ELR (cell line): Measurements from ENCODE around the gene FRK.
"Not testable (repeated sequence)": the region's sequence is repeated elsewhere in the genome, so short reads cannot be mapped to it uniquely, and the experiment has no call there.

Experiments used
- DNase-seq: peaks from one replicate; pipeline ENCODE4 v3.0.0-alpha.2; 2015; ENCODE audit warnings: low read depth

Gene FRK

DNA sequence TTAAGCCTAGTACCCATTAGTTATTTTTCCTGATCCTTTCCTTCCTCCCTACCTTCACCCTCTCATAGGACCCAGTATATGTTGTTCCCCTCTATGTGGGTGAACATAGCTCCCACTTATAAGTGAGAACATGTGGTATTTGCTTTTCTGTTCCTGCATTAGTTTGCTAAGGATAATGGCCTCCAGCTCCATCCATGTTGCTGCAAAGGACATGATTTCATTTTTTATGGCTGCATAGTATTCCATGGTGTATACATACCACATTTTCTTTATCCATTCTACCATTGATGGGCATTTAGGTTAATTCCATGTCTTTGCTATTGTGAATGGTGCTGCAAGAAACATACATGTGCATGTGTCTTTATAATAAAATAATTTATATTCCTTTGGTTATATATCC, 115.9 kb downstream of the FRK start:
- DNase-seq: not testable (repeated sequence)

DNA sequence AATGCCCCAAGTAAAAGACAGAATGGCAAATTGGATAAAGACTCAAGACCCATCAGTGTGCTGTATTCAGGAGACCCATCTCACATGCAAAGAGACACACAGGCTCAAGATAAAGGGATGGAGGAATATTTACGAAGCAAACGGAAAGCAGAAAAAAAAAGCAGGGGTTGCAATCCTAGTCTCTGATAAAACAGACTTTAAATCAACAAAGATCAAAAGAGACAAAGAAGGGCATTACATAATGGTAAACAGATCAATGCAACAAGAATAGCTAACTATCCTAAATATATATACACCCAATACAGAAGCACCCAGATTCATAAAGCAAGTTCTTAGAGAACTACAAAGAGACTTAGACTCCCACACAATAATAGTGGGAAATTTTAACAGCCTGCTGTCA, 123.2 kb downstream of the FRK start:
- not testable (repeated sequence) for DNase-seq

DNA sequence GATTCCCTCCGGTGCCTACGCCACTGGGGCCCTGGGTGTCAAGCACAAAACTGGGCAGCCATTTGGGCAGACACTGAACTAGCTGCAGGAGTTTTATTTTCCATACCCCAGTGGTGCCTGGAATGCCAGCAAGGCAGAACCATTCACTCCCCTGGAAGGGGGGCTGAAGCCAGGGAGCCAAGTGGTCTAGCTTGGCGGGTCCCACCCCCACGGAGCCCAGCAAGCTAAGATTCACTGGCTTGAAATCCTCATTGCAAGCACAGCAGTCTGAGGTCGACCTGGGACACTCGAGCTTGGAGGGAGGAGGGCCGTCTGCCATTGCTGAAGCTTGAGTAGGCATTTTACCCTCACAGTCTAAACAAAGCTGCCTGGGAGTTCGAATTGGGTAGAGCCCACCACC, 125.3 kb downstream of the FRK start:
- no peak for DNase-seq

DNA sequence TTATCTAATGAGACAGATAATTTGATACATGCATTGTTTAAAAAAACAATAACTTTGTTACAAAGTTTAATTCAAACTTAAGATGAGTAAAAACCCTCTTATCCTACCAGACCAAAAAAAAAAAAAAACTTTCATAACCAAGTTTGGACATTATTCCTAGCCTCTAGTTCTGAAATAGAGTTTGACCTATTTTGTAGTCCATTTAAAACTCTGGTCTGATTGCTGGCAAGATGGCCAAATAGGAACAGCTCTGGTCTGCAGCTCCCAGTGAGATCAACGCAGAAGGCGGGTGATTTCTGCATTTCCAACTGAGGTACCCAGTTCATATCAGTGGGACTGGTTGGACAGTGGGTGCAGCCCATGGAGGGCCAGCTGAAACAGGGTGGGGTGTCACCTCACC, 125.9 kb downstream of the FRK start:
- DNase-seq: no peak

DNA sequence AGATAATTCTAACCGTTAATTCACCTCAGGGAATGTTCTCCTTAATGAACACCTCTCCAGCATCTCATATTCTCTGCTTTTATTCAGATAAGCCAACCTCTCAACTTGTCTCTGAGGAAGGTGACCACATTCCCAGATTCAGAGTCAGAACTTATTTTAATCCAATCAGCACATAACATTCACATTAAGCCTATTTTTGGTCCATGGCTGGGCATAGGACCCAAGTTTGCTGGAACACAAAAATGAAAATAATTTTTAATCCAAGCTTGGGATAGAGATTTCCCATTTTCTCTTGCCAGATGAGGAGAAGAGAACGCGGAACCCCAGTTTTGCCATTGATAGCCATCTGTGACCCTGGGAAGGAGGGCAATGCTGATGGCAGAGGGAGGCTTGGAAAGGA, 126.5 kb downstream of the FRK start:
- DNase-seq: no peak

DNA sequence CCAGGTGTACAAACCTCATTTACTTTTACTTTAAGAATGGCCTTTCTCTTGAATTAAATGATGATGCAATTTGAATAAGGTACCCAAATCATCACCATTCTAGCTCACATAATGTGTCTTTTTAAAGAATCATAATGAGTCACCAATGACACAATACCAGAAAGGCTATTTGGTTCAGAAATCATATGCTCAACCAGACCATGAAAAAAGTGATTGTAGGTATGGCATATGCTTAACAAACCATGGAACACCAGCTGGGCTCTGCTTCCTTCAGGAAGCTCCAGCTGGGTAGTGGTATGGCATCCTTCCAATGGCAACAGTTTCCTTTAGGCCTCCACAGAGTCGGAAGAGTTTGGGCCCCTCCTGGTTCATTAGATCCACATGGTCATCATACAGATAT, 128.2 kb downstream of the FRK start:
- peak; percentile 3 for DNase-seq

DNA sequence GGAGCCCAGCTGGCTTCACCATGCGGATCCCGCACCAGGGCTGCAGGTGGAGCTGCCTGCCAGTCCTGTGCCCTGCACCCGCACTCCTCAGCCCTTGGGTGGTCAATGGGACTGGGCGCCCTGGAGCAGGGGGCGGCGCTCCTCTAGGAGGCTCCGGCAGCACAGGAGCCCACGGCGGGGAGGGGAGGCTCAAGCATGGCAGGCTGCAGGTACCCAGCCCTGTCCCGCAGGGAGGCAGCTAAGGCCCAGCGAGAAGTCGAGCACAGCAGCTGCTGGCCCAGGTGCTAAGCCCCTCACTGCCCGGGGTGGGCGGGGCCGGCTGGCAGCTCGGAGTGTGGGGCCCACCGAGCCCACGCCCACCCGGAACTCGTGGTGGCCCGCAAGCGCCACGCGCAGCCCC, 132.7 kb downstream of the FRK start:
- not testable (repeated sequence) for DNase-seq

DNA sequence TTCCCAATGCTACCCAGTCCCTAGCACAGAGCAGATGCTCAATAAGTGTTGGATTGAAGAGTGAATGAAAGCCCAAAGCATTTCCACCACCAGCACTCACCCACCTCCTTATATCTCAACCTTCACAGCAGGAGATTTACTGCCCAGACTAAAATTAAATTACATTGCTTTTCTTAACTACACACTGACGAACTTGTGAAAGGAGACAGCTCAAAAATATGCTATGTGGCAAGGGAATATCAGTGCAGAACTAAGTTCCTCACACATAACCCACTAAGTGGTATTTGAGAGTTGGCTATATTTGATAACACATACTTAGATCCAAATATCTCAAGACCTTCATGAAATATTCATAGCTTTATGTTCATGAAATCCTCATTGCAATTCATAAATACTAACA, 137.7 kb downstream of the FRK start:
- DNase-seq: no peak

GRCh38 chr6:115914098-115914497, 146.6 kb downstream of the FRK start:
- no peak for DNase-seq

DNA sequence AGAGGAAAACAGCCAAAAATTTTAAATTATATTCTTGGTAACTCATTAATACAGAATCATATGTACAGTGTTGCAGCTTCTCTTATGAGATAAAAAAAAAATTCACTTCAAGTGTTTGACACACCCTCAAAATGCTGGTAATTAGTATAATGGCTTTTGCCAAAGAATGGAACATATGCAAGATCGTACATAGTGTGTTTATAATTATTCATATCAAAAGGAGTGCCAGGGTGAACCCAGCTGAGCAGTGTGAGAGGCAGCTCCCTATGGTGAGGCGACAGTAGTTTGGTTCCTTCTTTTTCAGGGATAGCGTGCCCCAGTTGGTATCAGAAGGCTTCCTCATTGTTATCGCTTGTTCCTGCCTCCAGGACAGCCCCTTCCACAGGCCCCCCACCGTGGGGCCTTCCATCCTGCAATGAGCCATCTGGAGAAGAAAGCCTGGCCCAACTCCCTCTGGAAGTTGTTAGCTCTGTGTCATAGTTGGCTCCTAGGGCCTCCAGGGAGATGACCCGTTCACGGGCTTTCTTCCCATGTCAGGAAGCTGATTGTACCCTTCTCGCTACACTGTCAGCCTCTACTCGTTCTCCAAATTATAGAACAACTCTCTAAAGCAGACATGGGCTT, 150.7 kb downstream of the FRK start:
- DNase-seq: no peak

DNA sequence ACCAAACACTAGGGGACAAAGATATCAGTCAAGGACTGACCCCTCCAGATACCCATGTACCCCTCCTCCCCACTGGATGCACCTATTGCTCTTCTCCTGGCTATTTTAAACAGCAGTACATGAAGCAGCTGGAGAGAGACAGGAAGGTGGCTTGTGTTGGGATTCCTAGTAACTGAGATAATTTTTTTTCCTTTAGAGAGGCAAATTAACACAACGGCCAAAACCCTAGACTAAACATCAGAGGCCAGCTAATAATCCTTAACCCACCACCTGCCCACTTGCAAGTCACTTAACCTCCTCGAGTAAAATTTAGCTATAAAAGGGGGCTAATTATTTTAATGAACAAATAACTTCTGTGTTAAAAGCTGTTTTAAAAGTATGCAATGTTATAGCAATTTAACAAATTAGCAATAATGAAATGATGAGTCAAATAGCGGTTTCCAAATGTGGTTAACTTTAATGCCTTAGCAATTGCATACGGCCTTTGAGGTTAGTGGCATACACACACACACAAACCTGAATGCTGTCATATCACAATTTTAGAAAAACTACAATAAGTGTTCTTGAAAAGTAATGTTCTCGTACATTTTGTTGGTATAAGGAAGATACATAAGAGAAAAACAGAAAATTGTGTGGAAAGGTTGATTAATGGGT, 151.7 kb downstream of the FRK start:
- DNase-seq: no peak

DNA sequence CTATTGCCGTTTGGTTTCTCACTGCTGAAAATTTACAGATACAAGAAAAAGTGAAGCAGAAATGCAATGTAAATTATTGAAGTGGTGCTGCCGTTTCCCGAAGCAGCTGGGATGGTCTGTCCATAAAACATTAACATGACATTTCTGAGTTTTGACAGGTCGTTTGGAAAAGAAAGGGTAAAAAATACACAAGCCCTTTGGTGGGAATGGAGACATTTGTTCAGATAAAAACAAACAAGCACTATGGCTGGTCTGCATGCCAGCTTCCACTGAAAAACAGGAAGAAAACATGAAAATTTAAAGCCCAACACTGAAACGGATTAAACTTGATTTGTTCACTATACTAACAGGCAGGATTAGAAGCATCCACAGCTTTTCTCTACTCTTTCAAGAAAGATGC, 155.2 kb downstream of the FRK start:
- DNase-seq: no peak

DNA sequence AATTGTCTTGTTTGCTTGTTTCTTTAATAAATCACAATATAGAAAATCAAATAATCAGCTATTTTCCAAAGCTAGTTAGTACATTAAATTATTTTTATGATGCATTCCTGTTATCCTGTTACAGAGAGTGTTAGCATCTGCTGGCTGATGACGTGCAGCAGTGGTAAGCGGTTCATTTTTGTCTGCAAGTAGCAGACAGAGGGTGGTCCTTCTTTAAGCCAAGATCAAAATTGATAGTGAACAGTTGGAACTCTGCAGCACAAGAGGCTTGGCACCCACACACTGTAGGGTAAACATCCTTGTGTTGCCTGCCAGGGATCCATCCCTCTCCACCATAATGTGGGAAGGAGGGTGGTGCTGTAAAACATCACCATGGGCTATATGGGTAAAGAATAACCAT, 158.3 kb downstream of the FRK start:
- no peak for DNase-seq

DNA sequence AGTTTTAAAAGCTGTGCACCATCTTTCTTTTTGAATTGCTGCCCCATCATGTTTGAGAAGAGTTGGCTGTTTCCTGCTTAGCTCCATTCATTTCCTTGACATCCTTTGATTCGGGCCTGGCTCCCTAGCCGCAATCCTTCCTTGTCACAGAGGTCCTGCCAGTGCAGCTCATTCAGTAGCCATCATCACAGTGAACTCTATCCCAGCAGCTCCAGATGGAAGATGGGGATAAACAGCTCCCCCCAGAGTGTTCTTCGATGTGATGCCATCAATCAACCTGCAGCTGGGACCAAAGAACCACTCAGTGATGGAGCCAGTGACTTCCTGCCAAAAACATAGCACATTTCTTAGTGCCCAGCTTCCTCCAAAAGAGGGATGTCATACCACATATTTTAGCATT, 158.8 kb downstream of the FRK start:
- DNase-seq: no peak

DNA sequence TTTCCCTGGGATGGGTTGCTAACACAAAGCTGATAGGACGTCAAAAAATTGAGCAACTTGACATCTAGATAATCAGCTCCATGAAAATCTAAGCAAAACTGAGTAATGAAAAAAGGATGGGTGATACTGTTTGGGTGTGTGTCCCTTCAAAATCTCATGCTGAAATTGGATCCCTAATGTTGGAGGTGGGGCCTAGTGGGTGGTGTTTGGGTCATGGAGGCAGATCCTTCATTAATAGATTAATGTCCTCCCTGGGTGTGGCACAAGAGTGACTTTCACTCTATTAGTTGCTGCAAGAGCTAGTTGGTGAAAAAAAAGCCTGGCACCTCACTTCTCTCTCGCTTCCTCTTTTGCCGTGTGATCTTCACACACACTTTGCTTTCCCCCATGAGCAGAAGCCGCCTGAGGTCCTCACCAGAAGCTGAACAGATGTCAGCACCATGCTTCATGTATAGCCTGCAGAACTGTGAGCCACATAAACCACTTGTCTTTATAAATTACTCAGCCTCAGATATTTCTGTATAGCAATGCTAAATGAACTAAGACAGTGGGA, 160.9 kb downstream of the FRK start:
- DNase-seq: no peak

GRCh38 chr6:115898246-115898645, 162.4 kb downstream of the FRK start:
- DNase-seq: peak; percentile 15

DNA sequence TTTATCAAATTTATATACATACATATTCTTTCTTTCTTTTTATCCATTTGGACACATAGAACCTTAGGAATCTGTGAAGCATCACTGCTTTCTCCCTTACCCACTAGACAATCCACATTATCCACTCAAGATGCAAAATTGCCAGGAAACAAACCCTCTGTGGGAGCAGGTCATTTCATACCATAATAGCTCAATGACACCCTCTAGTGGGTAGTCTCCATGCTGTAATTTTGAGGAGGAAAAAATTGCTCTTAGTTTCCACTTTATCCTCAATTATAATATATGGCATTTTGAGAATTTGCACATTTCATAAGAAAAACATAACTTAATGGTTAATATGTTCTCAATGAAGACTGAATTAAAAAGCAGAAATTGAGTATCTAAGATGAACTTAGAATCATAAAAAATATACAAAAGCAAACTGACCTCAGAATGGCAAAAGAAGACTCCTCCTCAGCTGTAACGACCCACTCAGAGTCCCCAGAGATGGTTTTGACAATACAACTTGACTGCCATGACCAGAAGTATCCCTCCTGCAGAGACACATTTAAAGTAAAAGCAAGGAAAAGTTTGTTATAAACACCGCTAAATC, 164.1 kb downstream of the FRK start:
- DNase-seq: peak; percentile 48

GRCh38 chr6:115894426-115894992, 166.2 kb downstream of the FRK start:
- no peak for DNase-seq

GRCh38 chr6:115891750-115892149, 168.9 kb downstream of the FRK start:
- no peak for DNase-seq

- DNase-seq: peak; percentile 62
Observed at GRCh38 chr6:115891111-115891669, 169.5 kb downstream of the FRK start.

DNA sequence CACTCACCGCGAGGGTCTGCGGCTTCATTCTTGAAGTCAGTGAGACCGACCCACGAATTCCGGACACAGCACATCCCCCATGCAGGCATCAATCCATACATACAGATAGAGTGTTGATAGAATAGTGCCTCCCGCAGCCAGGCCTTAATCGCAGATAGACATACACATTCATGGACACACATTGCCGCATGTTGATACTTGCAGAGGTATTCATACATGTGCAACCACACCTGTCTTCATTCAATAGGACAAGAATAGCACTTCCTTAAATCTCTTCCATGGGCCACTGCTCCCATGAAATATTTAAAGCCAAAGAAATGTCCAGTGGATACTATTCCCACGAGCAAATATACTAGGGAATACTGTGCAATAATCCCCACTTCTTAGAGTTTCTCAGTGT, 170.5 kb downstream of the FRK start:
- DNase-seq: no peak

GRCh38 chr6:115888687-115889470, 171.8 kb downstream of the FRK start:
- DNase-seq: not testable (repeated sequence)
